ENCODE measurements around the gene PRG3.

DNA sequence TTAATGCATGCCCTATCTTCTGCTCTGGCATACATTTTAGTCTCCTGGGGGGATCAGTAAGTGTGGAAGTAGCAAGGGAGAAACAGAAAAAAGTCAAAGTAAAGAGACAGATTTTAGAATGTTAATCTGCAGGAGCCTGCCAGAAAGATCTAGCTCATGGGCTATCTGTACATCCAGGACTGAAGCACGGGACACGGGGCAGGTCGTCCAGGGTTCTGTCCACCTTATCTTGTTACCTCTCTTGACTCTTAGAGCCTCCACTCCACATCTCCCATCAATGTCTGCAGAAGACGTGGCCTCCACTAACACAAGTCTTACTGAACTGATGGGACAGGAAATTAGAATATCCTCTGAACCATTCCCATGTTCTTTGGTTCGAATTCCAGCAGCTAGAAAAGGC, 47.7 kb upstream of the PRG3 start:
- TF ChIP-seq, protein P1, sequence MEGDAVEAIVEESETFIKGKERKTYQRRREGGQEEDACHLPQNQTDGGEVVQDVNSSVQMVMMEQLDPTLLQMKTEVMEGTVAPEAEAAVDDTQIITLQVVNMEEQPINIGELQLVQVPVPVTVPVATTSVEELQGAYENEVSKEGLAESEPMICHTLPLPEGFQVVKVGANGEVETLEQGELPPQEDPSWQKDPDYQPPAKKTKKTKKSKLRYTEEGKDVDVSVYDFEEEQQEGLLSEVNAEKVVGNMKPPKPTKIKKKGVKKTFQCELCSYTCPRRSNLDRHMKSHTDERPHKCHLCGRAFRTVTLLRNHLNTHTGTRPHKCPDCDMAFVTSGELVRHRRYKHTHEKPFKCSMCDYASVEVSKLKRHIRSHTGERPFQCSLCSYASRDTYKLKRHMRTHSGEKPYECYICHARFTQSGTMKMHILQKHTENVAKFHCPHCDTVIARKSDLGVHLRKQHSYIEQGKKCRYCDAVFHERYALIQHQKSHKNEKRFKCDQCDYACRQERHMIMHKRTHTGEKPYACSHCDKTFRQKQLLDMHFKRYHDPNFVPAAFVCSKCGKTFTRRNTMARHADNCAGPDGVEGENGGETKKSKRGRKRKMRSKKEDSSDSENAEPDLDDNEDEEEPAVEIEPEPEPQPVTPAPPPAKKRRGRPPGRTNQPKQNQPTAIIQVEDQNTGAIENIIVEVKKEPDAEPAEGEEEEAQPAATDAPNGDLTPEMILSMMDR (conservative IDR thresholded peaks at IDR 0.05), result no peak
- no peak for TF ChIP-seq EZH2 (IDR thresholded peaks at IDR 0.05; ENCODE audit: low read depth)

Measured in PC-9 (cell line).